H9 (cell line): Measurements from ENCODE around the gene PRKCZ. TPM values are rescaled to one million over a fixed set of nuclear protein-coding genes. Genes with fewer than 3 reads are reported as not detected.

Experiments
- DNase-seq: peaks from one replicate; pipeline ENCODE4 v3.0.0-alpha.2; 2017
- H2AFZ ChIP-seq: one replicate; pipeline ENCODE4 v1.6.1; 2013; ENCODE audit warnings: mild to moderate bottlenecking, low read length, control low read depth, moderate library complexity
- H2AK5ac ChIP-seq: 2 replicates; pipeline ENCODE4 v1.6.1; 2013; ENCODE audit warnings: low read length, control low read depth, mixed read lengths; ENCODE audit not compliant: insufficient read length
- H2BK120ac ChIP-seq: one replicate; pipeline ENCODE4 v1.6.1; 2013; ENCODE audit warnings: low read depth, mild to moderate bottlenecking, low read length, control low read depth, inconsistent platforms; ENCODE audit not compliant: poor library complexity, severe bottlenecking
- H2BK12ac ChIP-seq: 2 replicates; pipeline ENCODE4 v1.6.1; 2013; ENCODE audit warnings: low read length, control low read depth, mixed read lengths, low read depth; ENCODE audit not compliant: insufficient read length
- H2BK15ac ChIP-seq: 2 replicates; pipeline ENCODE4 v1.6.1; 2013; ENCODE audit warnings: low read depth, low read length, control low read depth
- H2BK20ac ChIP-seq: one replicate; pipeline ENCODE4 v1.6.1; 2013; ENCODE audit warnings: low read depth, mild to moderate bottlenecking, low read length, control low read depth, inconsistent platforms; ENCODE audit not compliant: poor library complexity, severe bottlenecking
- H2BK5ac ChIP-seq: 2 replicates; pipeline ENCODE4 v1.6.1; 2013; ENCODE audit warnings: low read length, control low read depth, mixed read lengths; ENCODE audit not compliant: insufficient read length
- H3K14ac ChIP-seq: 2 replicates; pipeline ENCODE4 v1.6.1; 2013; ENCODE audit warnings: low read length, control low read depth; ENCODE audit not compliant: insufficient read depth
- H3K18ac ChIP-seq: 2 replicates; pipeline ENCODE4 v1.6.1; 2013; ENCODE audit warnings: low read depth, mild to moderate bottlenecking, mixed read lengths, low read length, control low read depth; ENCODE audit not compliant: insufficient read length
- H3K23ac ChIP-seq: 2 replicates; pipeline ENCODE4 v1.6.1; 2013; ENCODE audit warnings: low read length, control low read depth, mixed read lengths, low read depth; ENCODE audit not compliant: insufficient read length
- H3K23me2 ChIP-seq: 2 replicates; pipeline ENCODE4 v1.6.1; 2013; ENCODE audit warnings: low read depth, mild to moderate bottlenecking, mixed read lengths, low read length, control low read depth; ENCODE audit not compliant: insufficient read length, poor library complexity, severe bottlenecking
- H3K27ac ChIP-seq: 2 replicates; pipeline ENCODE4 v1.5.1; 2013; ENCODE audit warnings: low read length, control low read depth, mixed read lengths, low read depth; ENCODE audit not compliant: insufficient read length
- H3K27me3 ChIP-seq: 2 replicates; pipeline ENCODE4 v1.6.1; 2013; ENCODE audit warnings: low read length, control low read depth, inconsistent platforms; ENCODE audit not compliant: insufficient read depth
- H3K4ac ChIP-seq: 2 replicates; pipeline ENCODE4 v1.6.1; 2013; ENCODE audit warnings: low read depth, mild to moderate bottlenecking, control low read depth, inconsistent platforms, low read length, moderate library complexity
- H3K4me1 ChIP-seq: 2 replicates; pipeline ENCODE4 v1.6.1; 2013; ENCODE audit warnings: low read length, control low read depth, inconsistent platforms; ENCODE audit not compliant: insufficient read depth
- H3K4me2 ChIP-seq: 2 replicates; pipeline ENCODE4 v1.6.1; 2013; ENCODE audit warnings: low read length, control low read depth, mixed read lengths; ENCODE audit not compliant: insufficient read length, insufficient read depth
- H3K56ac ChIP-seq: 2 replicates; pipeline ENCODE4 v1.6.1; 2013; ENCODE audit warnings: low read depth, mild to moderate bottlenecking, mixed read lengths, low read length, control low read depth; ENCODE audit not compliant: insufficient read length
- H3K79me1 ChIP-seq: 2 replicates; pipeline ENCODE4 v1.6.1; 2013; ENCODE audit warnings: low read depth, mild to moderate bottlenecking, moderate library complexity, low read length, control low read depth, inconsistent platforms; ENCODE audit not compliant: insufficient read depth, poor library complexity, severe bottlenecking
- H3K79me2 ChIP-seq: 2 replicates; pipeline ENCODE4 v1.6.1; 2013; ENCODE audit warnings: low read length, control low read depth, inconsistent platforms; ENCODE audit not compliant: insufficient read depth
- H3K9ac ChIP-seq: 2 replicates; pipeline ENCODE4 v1.6.1; 2013; ENCODE audit warnings: low read length, control low read depth, mixed read lengths; ENCODE audit not compliant: insufficient read length; ENCODE audit errors: extremely low read depth
- H3K9me3 ChIP-seq: one replicate; pipeline ENCODE4 v1.6.1; 2013; ENCODE audit warnings: low read depth, low read length, inconsistent platforms; ENCODE audit not compliant: control insufficient read depth
- H3T11ph ChIP-seq: one replicate; pipeline ENCODE4 v1.6.1; 2013; ENCODE audit warnings: mild to moderate bottlenecking, low read length, control low read depth, inconsistent platforms
- H4K20me1 ChIP-seq: one replicate; pipeline ENCODE4 v1.6.1; 2013; ENCODE audit not compliant: control insufficient read depth, insufficient read length, insufficient read depth
- H4K5ac ChIP-seq: 2 replicates; pipeline ENCODE4 v1.6.1; 2013; ENCODE audit warnings: low read depth, mild to moderate bottlenecking, mixed read lengths, low read length, control low read depth; ENCODE audit not compliant: insufficient read length
- H4K8ac ChIP-seq: replicated peaks from 2 replicates; pipeline ENCODE4 v1.6.1; 2013; ENCODE audit warnings: low read length, control low read depth, mixed read lengths, low read depth; ENCODE audit not compliant: insufficient read length
- H4K91ac ChIP-seq: 2 replicates; pipeline ENCODE4 v1.6.1; 2013; ENCODE audit warnings: low read depth, mild to moderate bottlenecking, moderate library complexity, mixed read lengths, low read length, control low read depth; ENCODE audit not compliant: insufficient read length
- H3K27ac Mint-ChIP-seq, 3 experiments: 2 replicates in 2 of 3; 3 replicates in 1 of 3; pipeline ENCODE4 v1.8.0; 2020 to 2021; ENCODE audit warnings: mixed read lengths in 3 of 3, mild to moderate bottlenecking in 1 of 3, moderate library complexity in 1 of 3
- H3K27me3 Mint-ChIP-seq: 2 replicates; pipeline ENCODE4 v1.8.0; 2021; ENCODE audit warnings: low read depth, mild to moderate bottlenecking, moderate library complexity, mixed read lengths
- H3K36me3 Mint-ChIP-seq, 3 experiments: 2 replicates in 2 of 3; 3 replicates in 1 of 3; pipeline ENCODE4 v1.8.0; 2020 to 2021; ENCODE audit warnings: low read depth in 3 of 3, mixed read lengths in 3 of 3; ENCODE audit not compliant: insufficient read depth in 1 of 3
- H3K4me1 Mint-ChIP-seq, 2 experiments: 2 replicates each; pipeline ENCODE4 v1.8.0; 2020; ENCODE audit warnings: mixed read lengths in 2 of 2
- H3K4me3 Mint-ChIP-seq, 2 experiments: 2 replicates in 1 of 2; 3 replicates in 1 of 2; pipeline ENCODE4 v1.8.0; 2020 to 2021; ENCODE audit warnings: mild to moderate bottlenecking in 2 of 2, mixed read lengths in 2 of 2, moderate library complexity in 1 of 2
- H3K9me3 Mint-ChIP-seq, 2 experiments: 2 replicates in 1 of 2; 3 replicates in 1 of 2; pipeline ENCODE4 v1.8.0; 2020; ENCODE audit warnings: mild to moderate bottlenecking in 2 of 2, mixed read lengths in 2 of 2, moderate library complexity in 1 of 2
- WGBS: extraction: QIAGEN DNeasy Blood & Tissue Kit; methylation state at CpG from one replicate; pipeline ENCODE4 v1.1.7; 2013; ENCODE audit warnings: missing lambda C conversion rate, low lambda C conversion rate, mixed read lengths; ENCODE audit not compliant: insufficient read length; ENCODE audit errors: extremely low coverage; 5-methylcytosine and 5-hydroxymethylcytosine counted together
- total RNA-seq: library from RNA; stranded (reverse); gene quantifications from 2 replicates; pipeline ENCODE4 v1.2.1, GENCODE V29; 2021
- TF ChIP-seq, protein P1 (sequence below): fragments of 200-600 bp; sonication (generic); conservative IDR thresholded peaks from 3 replicates; pipeline ENCODE4 v1.8.0; 2021; ENCODE audit warnings: antibody characterized with exemption, mild to moderate bottlenecking

Gene PRKCZ
- total RNA-seq, 1 experiment from 2014 or later = 48.4 TPM

- Histone ChIP-seq H3K23ac (no peak overlapping the region), H2BK20ac (no peak overlapping the region), H3K9ac (no peak overlapping the region), H2BK120ac (no peak overlapping the region), H3K4me2 (no peak overlapping the region), H2AK5ac (no peak overlapping the region), H4K8ac (no peak overlapping the region), H3K23me2 (no peaks in the 10 kb centered on the region), H3T11ph (no peak overlapping the region), H3K56ac (no peak overlapping the region), H3K27me3 (no peaks in the 10 kb centered on the region), H3K4me1 (no peaks in the 10 kb centered on the region), H3K79me2 (peaks cover 3% of the 10 kb centered on the region; the same call in 1 of the 2 replicates), H3K4ac (no peak overlapping the region), H2BK15ac (no peak overlapping the region), H4K91ac (no peak overlapping the region), H3K9me3 (peaks cover 5% of the 10 kb centered on the region), H3K27ac (no peak overlapping the region), H3K14ac (no peak overlapping the region), H3K79me1 (no peaks in the 10 kb centered on the region), H2BK5ac (no peak overlapping the region), H2BK12ac (no peak overlapping the region), H4K5ac (no peak overlapping the region), H3K18ac (no peak overlapping the region), H4K20me1 (no peaks in the 10 kb centered on the region), H2AFZ (no peak overlapping the region)
- Mint-ChIP-seq H3K27me3 (no peaks in the 10 kb centered on the region; the same call in 1 of the 2 replicates), H3K4me3 (no peak overlapping the region), H3K36me3 (peaks cover 24 to 35% (median 33%) of the 10 kb centered on the region in 3 experiments), H3K4me1 (no peaks in the 10 kb centered on the region), H3K27ac (no peak overlapping the region; a peak in 1 of 7 replicates), H3K9me3 (peaks cover 15 to 21% of the 10 kb centered on the region in 2 experiments)
- TF ChIP-seq, protein P1, sequence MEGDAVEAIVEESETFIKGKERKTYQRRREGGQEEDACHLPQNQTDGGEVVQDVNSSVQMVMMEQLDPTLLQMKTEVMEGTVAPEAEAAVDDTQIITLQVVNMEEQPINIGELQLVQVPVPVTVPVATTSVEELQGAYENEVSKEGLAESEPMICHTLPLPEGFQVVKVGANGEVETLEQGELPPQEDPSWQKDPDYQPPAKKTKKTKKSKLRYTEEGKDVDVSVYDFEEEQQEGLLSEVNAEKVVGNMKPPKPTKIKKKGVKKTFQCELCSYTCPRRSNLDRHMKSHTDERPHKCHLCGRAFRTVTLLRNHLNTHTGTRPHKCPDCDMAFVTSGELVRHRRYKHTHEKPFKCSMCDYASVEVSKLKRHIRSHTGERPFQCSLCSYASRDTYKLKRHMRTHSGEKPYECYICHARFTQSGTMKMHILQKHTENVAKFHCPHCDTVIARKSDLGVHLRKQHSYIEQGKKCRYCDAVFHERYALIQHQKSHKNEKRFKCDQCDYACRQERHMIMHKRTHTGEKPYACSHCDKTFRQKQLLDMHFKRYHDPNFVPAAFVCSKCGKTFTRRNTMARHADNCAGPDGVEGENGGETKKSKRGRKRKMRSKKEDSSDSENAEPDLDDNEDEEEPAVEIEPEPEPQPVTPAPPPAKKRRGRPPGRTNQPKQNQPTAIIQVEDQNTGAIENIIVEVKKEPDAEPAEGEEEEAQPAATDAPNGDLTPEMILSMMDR = no peak
- DNase-seq = no peak
- WGBS = no CpG with 5 or more reads among the region's 20 CpGs
Observed at GRCh38 chr1:2080884-2081283, 30.7 kb downstream of the PRKCZ start.
